H9 (cell line): Measurements from ENCODE around the gene RAB14. TPM values are rescaled to one million over a fixed set of nuclear protein-coding genes. Genes with fewer than 3 reads are reported as not detected.

Source experiments
- DNase-seq: peaks from one replicate; pipeline ENCODE4 v3.0.0-alpha.2; 2017
- H2AFZ ChIP-seq: one replicate; pipeline ENCODE4 v1.6.1; 2013; ENCODE audit warnings: mild to moderate bottlenecking, low read length, control low read depth, moderate library complexity
- H2AK5ac ChIP-seq: 2 replicates; pipeline ENCODE4 v1.6.1; 2013; ENCODE audit warnings: low read length, control low read depth, mixed read lengths; ENCODE audit not compliant: insufficient read length
- H2BK120ac ChIP-seq: one replicate; pipeline ENCODE4 v1.6.1; 2013; ENCODE audit warnings: low read depth, mild to moderate bottlenecking, low read length, control low read depth, inconsistent platforms; ENCODE audit not compliant: poor library complexity, severe bottlenecking
- H2BK12ac ChIP-seq: 2 replicates; pipeline ENCODE4 v1.6.1; 2013; ENCODE audit warnings: low read length, control low read depth, mixed read lengths, low read depth; ENCODE audit not compliant: insufficient read length
- H2BK15ac ChIP-seq: 2 replicates; pipeline ENCODE4 v1.6.1; 2013; ENCODE audit warnings: low read depth, low read length, control low read depth
- H2BK20ac ChIP-seq: one replicate; pipeline ENCODE4 v1.6.1; 2013; ENCODE audit warnings: low read depth, mild to moderate bottlenecking, low read length, control low read depth, inconsistent platforms; ENCODE audit not compliant: poor library complexity, severe bottlenecking
- H2BK5ac ChIP-seq: 2 replicates; pipeline ENCODE4 v1.6.1; 2013; ENCODE audit warnings: low read length, control low read depth, mixed read lengths; ENCODE audit not compliant: insufficient read length
- H3K14ac ChIP-seq: 2 replicates; pipeline ENCODE4 v1.6.1; 2013; ENCODE audit warnings: low read length, control low read depth; ENCODE audit not compliant: insufficient read depth
- H3K18ac ChIP-seq: 2 replicates; pipeline ENCODE4 v1.6.1; 2013; ENCODE audit warnings: low read depth, mild to moderate bottlenecking, mixed read lengths, low read length, control low read depth; ENCODE audit not compliant: insufficient read length
- H3K23ac ChIP-seq: 2 replicates; pipeline ENCODE4 v1.6.1; 2013; ENCODE audit warnings: low read length, control low read depth, mixed read lengths, low read depth; ENCODE audit not compliant: insufficient read length
- H3K23me2 ChIP-seq: 2 replicates; pipeline ENCODE4 v1.6.1; 2013; ENCODE audit warnings: low read depth, mild to moderate bottlenecking, mixed read lengths, low read length, control low read depth; ENCODE audit not compliant: insufficient read length, poor library complexity, severe bottlenecking
- H3K27ac ChIP-seq: 2 replicates; pipeline ENCODE4 v1.5.1; 2013; ENCODE audit warnings: low read length, control low read depth, mixed read lengths, low read depth; ENCODE audit not compliant: insufficient read length
- H3K27me3 ChIP-seq: 2 replicates; pipeline ENCODE4 v1.6.1; 2013; ENCODE audit warnings: low read length, control low read depth, inconsistent platforms; ENCODE audit not compliant: insufficient read depth
- H3K4ac ChIP-seq: 2 replicates; pipeline ENCODE4 v1.6.1; 2013; ENCODE audit warnings: low read depth, mild to moderate bottlenecking, control low read depth, inconsistent platforms, low read length, moderate library complexity
- H3K4me1 ChIP-seq: 2 replicates; pipeline ENCODE4 v1.6.1; 2013; ENCODE audit warnings: low read length, control low read depth, inconsistent platforms; ENCODE audit not compliant: insufficient read depth
- H3K4me2 ChIP-seq: 2 replicates; pipeline ENCODE4 v1.6.1; 2013; ENCODE audit warnings: low read length, control low read depth, mixed read lengths; ENCODE audit not compliant: insufficient read length, insufficient read depth
- H3K56ac ChIP-seq: 2 replicates; pipeline ENCODE4 v1.6.1; 2013; ENCODE audit warnings: low read depth, mild to moderate bottlenecking, mixed read lengths, low read length, control low read depth; ENCODE audit not compliant: insufficient read length
- H3K79me1 ChIP-seq: 2 replicates; pipeline ENCODE4 v1.6.1; 2013; ENCODE audit warnings: low read depth, mild to moderate bottlenecking, moderate library complexity, low read length, control low read depth, inconsistent platforms; ENCODE audit not compliant: insufficient read depth, poor library complexity, severe bottlenecking
- H3K79me2 ChIP-seq: 2 replicates; pipeline ENCODE4 v1.6.1; 2013; ENCODE audit warnings: low read length, control low read depth, inconsistent platforms; ENCODE audit not compliant: insufficient read depth
- H3K9ac ChIP-seq: 2 replicates; pipeline ENCODE4 v1.6.1; 2013; ENCODE audit warnings: low read length, control low read depth, mixed read lengths; ENCODE audit not compliant: insufficient read length; ENCODE audit errors: extremely low read depth
- H3K9me3 ChIP-seq: one replicate; pipeline ENCODE4 v1.6.1; 2013; ENCODE audit warnings: low read depth, low read length, inconsistent platforms; ENCODE audit not compliant: control insufficient read depth
- H3T11ph ChIP-seq: one replicate; pipeline ENCODE4 v1.6.1; 2013; ENCODE audit warnings: mild to moderate bottlenecking, low read length, control low read depth, inconsistent platforms
- H4K20me1 ChIP-seq: one replicate; pipeline ENCODE4 v1.6.1; 2013; ENCODE audit not compliant: control insufficient read depth, insufficient read length, insufficient read depth
- H4K5ac ChIP-seq: 2 replicates; pipeline ENCODE4 v1.6.1; 2013; ENCODE audit warnings: low read depth, mild to moderate bottlenecking, mixed read lengths, low read length, control low read depth; ENCODE audit not compliant: insufficient read length
- H4K8ac ChIP-seq: replicated peaks from 2 replicates; pipeline ENCODE4 v1.6.1; 2013; ENCODE audit warnings: low read length, control low read depth, mixed read lengths, low read depth; ENCODE audit not compliant: insufficient read length
- H4K91ac ChIP-seq: 2 replicates; pipeline ENCODE4 v1.6.1; 2013; ENCODE audit warnings: low read depth, mild to moderate bottlenecking, moderate library complexity, mixed read lengths, low read length, control low read depth; ENCODE audit not compliant: insufficient read length
- H3K27ac Mint-ChIP-seq, 3 experiments: 2 replicates in 2 of 3; 3 replicates in 1 of 3; pipeline ENCODE4 v1.8.0; 2020 to 2021; ENCODE audit warnings: mixed read lengths in 3 of 3, mild to moderate bottlenecking in 1 of 3, moderate library complexity in 1 of 3
- H3K27me3 Mint-ChIP-seq: 2 replicates; pipeline ENCODE4 v1.8.0; 2021; ENCODE audit warnings: low read depth, mild to moderate bottlenecking, moderate library complexity, mixed read lengths
- H3K36me3 Mint-ChIP-seq, 3 experiments: 2 replicates in 2 of 3; 3 replicates in 1 of 3; pipeline ENCODE4 v1.8.0; 2020 to 2021; ENCODE audit warnings: low read depth in 3 of 3, mixed read lengths in 3 of 3; ENCODE audit not compliant: insufficient read depth in 1 of 3
- H3K4me1 Mint-ChIP-seq, 2 experiments: 2 replicates each; pipeline ENCODE4 v1.8.0; 2020; ENCODE audit warnings: mixed read lengths in 2 of 2
- H3K4me3 Mint-ChIP-seq, 2 experiments: 2 replicates in 1 of 2; 3 replicates in 1 of 2; pipeline ENCODE4 v1.8.0; 2020 to 2021; ENCODE audit warnings: mild to moderate bottlenecking in 2 of 2, mixed read lengths in 2 of 2, moderate library complexity in 1 of 2
- H3K9me3 Mint-ChIP-seq, 2 experiments: 2 replicates in 1 of 2; 3 replicates in 1 of 2; pipeline ENCODE4 v1.8.0; 2020; ENCODE audit warnings: mild to moderate bottlenecking in 2 of 2, mixed read lengths in 2 of 2, moderate library complexity in 1 of 2
- CTCF ChIP-seq: fragments of 200-600 bp; sonication (generic); conservative IDR thresholded peaks from 3 replicates; pipeline ENCODE4 v1.8.0; 2021; ENCODE audit warnings: antibody characterized with exemption, mild to moderate bottlenecking
- WGBS: extraction: QIAGEN DNeasy Blood & Tissue Kit; methylation state at CpG from one replicate; pipeline ENCODE4 v1.1.7; 2013; ENCODE audit warnings: missing lambda C conversion rate, low lambda C conversion rate, mixed read lengths; ENCODE audit not compliant: insufficient read length; ENCODE audit errors: extremely low coverage; 5-methylcytosine and 5-hydroxymethylcytosine counted together
- total RNA-seq: library from RNA; stranded (reverse); gene quantifications from 2 replicates; pipeline ENCODE4 v1.2.1, GENCODE V29; 2021

The RAB14 gene
- total RNA-seq, 1 experiment from 2014 or later, result 33.6 TPM

GRCh38 chr9:121214005-121214404, 12.3 kb upstream of the RAB14 start:
- Histone ChIP-seq H3K9me3 (no peaks in the 10 kb centered on the region), H2BK20ac (no peak overlapping the region), H4K20me1 (no peaks in the 10 kb centered on the region), H3K9ac (no peak overlapping the region), H2BK12ac (no peak overlapping the region), H3K18ac (no peak overlapping the region), H3K27ac (no peak overlapping the region), H3K79me2 (no peaks in the 10 kb centered on the region), H3K56ac (no peak overlapping the region), H4K8ac (no peak overlapping the region), H3K27me3 (no peaks in the 10 kb centered on the region), H2BK5ac (no peak overlapping the region), H2AK5ac (no peak overlapping the region), H4K91ac (no peak overlapping the region), H3K79me1 (no peaks in the 10 kb centered on the region), H2BK120ac (no peak overlapping the region), H3K4me1 (0 out of 2 replicates have a peak, but pooled peaks cover 2% of the 10 kb centered on the region), H2BK15ac (no peak overlapping the region), H3K4me2 (no peak overlapping the region), H3K23me2 (no peaks in the 10 kb centered on the region), H2AFZ (no peak overlapping the region), H3K4ac (no peak overlapping the region), H3K23ac (no peak overlapping the region), H4K5ac (no peak overlapping the region), H3T11ph (no peak overlapping the region), H3K14ac (no peak overlapping the region)
- Mint-ChIP-seq H3K4me3 (no peak overlapping the region), H3K9me3 (no peaks in the 10 kb centered on the region), H3K36me3 (no peaks in the 10 kb centered on the region), H3K27me3 (peaks cover 50% of the 10 kb centered on the region), H3K27ac (no peak overlapping the region), H3K4me1 (peaks cover 10 to 14% of the 10 kb centered on the region in 2 experiments)
- no CpG with 5 or more reads among the region's 2 CpGs for WGBS
- no peak for TF ChIP-seq CTCF
- no peak for DNase-seq
